ENCODE results near the gene RNF166. TPM values are rescaled to one million over a fixed set of nuclear protein-coding genes. Genes with fewer than 3 reads are reported as not detected.
A peak's percentile ranks its signal among the peaks of the same experiment; 100 is the strongest.

RNF166 gene
- total and polyA plus RNA-seq, 2 of the 13 experiments (the other 11 are each of a cell fraction or from before 2014, with no cell fraction given) = 21.4 to 23.0 TPM

DNA sequence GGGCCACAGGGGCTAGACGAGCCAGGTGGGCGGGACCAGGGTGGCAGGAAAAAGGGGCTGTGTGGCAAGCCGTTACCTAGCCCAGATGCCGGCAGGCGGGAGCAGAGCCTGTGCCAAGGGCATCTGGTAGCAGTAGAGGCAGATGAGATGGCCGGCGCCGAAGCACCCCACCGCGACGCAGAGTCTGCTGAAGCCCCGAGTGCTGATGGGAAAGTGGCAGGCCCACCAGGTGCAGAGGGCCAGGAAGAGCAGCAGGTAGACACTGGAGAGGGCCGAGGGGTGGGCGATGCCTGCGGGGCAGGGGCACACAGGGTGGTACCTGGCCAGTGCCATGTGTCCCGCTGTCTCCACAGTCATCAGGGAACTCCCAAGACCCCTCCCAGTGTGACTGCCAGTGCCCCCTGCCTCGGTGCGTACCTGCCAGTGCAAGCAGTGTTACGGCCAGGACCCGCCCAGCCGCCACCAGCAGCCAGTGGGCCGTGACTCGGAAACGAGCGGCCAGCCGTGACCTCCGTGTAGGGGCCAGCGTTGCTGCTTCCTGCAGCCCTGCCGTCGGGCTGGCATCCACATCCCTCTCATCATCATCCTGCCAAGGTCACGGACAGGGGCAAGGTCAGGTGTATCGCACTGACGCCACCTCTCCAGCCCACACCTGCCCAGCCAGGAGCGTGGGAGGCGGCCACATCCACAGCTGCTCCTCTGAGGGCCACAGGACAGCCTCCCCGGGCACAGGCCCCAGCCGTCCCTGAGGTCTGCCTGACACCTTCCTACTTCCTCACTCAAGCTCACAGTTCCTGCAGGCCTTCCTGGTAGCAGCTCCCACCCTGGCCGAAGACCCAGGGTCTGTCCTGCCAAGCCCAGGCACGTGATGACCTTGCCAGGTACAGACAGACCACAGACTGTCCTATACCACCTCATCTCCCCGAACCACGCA, 32.2 kb upstream of the RNF166 start (continued):
- TF ChIP-seq ZSCAN9 (CRISPR knock-in tag; IDR thresholded peaks at IDR 0.05; ENCODE audit: borderline replicate concordance) = no peak
- no peak for TF ChIP-seq RFX3 (CRISPR knock-in tag; IDR thresholded peaks at IDR 0.05)
- no peak for TF ChIP-seq HOXA7 (CRISPR knock-in tag; IDR thresholded peaks at IDR 0.05)
- no peak for TF ChIP-seq ZNF232 (CRISPR knock-in tag; IDR thresholded peaks at IDR 0.05; ENCODE audit: borderline replicate concordance)

DNA sequence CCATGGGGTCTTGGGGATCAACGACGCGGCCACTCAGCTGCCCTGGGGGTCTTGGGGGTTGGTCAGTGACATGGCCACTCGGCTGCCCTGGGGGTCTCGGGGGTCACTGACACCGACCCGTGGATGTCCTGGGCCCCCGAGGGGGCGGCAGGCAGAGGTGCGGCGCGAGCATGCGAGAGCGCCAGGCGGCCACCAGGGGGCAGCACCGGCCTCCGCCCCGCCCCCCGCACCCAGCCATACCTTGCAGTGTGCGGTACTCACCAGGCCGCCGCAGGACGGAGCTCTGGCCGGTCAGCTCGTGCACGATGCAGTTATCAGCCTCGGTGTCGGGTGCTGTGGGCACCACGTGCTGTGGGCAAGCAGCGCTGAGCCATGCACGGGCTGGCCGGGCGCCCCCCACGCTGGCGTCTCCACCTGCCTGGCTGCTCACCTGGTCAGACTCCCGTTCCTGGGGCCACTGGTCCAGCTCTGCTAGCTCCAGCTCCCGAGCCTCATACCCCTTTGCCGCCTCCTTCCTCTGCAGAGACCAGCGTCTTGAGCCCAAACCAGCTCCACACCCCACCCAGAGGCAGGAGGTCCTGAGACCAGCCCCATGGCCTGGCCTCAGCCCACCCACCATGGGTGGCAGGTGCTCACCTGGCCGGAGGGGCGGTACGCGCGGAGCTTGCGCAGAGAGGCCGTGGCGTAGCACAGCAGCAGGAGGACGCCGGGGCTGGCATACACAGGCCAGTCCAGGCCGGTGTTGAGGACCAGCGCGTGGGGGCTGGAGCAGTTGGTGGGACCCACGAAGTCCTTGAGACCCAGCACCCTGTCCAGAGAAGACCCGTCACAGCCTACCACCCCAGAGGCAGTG, 31.3 kb upstream of the RNF166 start:
- H3K4me2 ChIP-seq (ENCODE audit: low read depth, low read length) = no peak overlapping the region
- no peak overlapping the region for H2AFZ ChIP-seq (ENCODE audit: low read length)
- WGBS (ENCODE audit: low lambda C conversion rate) = 68% methylated on average over 28 of the region's 54 CpGs
- H3K4me1 ChIP-seq (ENCODE audit: insufficient read depth, low read length) = no peaks in the 10 kb centered on the region
- peaks cover 39 to 62% of the 10 kb centered on the region in 2 experiments; a peak in 4 of 5 replicates for H3K36me3 ChIP-seq (replicated peaks in 1 of 2; ENCODE audit: control insufficient read depth in 1 of 2, insufficient read depth in 2 of 2, low read length in 2 of 2)
- DNase-seq (ENCODE audit: low spot score) = peak; percentile 55
- H3K79me2 ChIP-seq (ENCODE audit: insufficient read depth, low read length) = no peaks in the 10 kb centered on the region
- BruUV-seq (replicated peaks) = TSS peak; percentile 54
- H3K27me3 ChIP-seq (ENCODE audit: control insufficient read depth in 1 of 2, insufficient read depth in 2 of 2, low read length in 2 of 2) = no peaks in the 10 kb centered on the region
- ChIA-PET CTCF (ENCODE audit: low intra/inter-chr PET ratio, low total read pairs) (interaction anchor here (1.1 to 2.2 kb wide), 4 partner anchors 48 to 430 kb away, joined by 3 to 8 read pairs (median 4); partner anchors contain the start of gene PIEZO1), POLR2A (interaction anchor here (0.6 to 1.0 kb wide), 5 partner anchors 22 to 433 kb away, joined by 3 to 4 read pairs (median 3); partner anchors contain the start of genes CDH15 and ZC3H18)
- ATAC-seq = peak; percentile 84
- no peaks in the 10 kb centered on the region; the same call in 1 of the 2 replicates for H4K20me1 ChIP-seq (ENCODE audit: insufficient read depth, low read length)
- no peak overlapping the region for H3K9ac ChIP-seq (ENCODE audit: insufficient read depth, low read depth, low read length)
- no peaks in the 10 kb centered on the region for H3K9me3 ChIP-seq (ENCODE audit: low read length)
- H3K4me3 ChIP-seq (replicated peaks in 1 of 3; ENCODE audit: insufficient read depth in 1 of 3, low read depth in 2 of 3, low read length in 3 of 3) = no peak overlapping the region
- in situ Hi-C loops (cut with HindIII; ENCODE audit: extremely low pct_ligation_motif_present, low pct_unique_long_range_greater_than_20kb) (no loop called here), intact Hi-C loops (cut with micrococcal nuclease; ENCODE audit: unreplicated experiment) (no loop called here)
- FAIRE-seq = peak; percentile 18
- H3K27ac ChIP-seq (ENCODE audit: extremely low read length, insufficient read depth, low read length) = no peak overlapping the region
- TF ChIP-seq ZNF333 (CRISPR knock-in tag; IDR thresholded peaks at IDR 0.05; ENCODE audit: borderline replicate concordance) (no peak), KLF16 (CRISPR knock-in tag; IDR thresholded peaks at IDR 0.05) (peak in 1 of 2 experiments; percentile 72; a peak in 1 of 4 replicates), SAFB2 (CRISPR knock-in tag; IDR thresholded peaks at IDR 0.05; ENCODE audit: borderline replicate concordance, low read depth) (peak; percentile 83; the same call in 1 of the 2 replicates), AKAP8 (CRISPR knock-in tag; IDR thresholded peaks at IDR 0.05) (peak; percentile 94), ZNF205 (CRISPR knock-in tag; IDR thresholded peaks at IDR 0.05) (peak; percentile 45; the same call in 1 of the 2 replicates), RBFOX2 (IDR thresholded peaks at IDR 0.05; ENCODE audit: low read depth, low read length) (no peak), ZNF788 (CRISPR knock-in tag; IDR thresholded peaks at IDR 0.05; ENCODE audit: borderline replicate concordance) (peak; percentile 67; the same call in 1 of the 2 replicates), AGO2 (optimal IDR thresholded peaks at IDR 0.05; ENCODE audit: low read depth, low read length) (peak; percentile 55), ZSCAN12 (CRISPR knock-in tag; IDR thresholded peaks at IDR 0.05) (no peak), RXRA (CRISPR knock-in tag; IDR thresholded peaks at IDR 0.05) (peak; percentile 68; the same call in 1 of the 2 replicates), MAFG (CRISPR knock-in tag; IDR thresholded peaks at IDR 0.05) (no peak), SALL1 (CRISPR knock-in tag; IDR thresholded peaks at IDR 0.05) (peak; percentile 60)
- TF ChIP-seq, protein P1, sequence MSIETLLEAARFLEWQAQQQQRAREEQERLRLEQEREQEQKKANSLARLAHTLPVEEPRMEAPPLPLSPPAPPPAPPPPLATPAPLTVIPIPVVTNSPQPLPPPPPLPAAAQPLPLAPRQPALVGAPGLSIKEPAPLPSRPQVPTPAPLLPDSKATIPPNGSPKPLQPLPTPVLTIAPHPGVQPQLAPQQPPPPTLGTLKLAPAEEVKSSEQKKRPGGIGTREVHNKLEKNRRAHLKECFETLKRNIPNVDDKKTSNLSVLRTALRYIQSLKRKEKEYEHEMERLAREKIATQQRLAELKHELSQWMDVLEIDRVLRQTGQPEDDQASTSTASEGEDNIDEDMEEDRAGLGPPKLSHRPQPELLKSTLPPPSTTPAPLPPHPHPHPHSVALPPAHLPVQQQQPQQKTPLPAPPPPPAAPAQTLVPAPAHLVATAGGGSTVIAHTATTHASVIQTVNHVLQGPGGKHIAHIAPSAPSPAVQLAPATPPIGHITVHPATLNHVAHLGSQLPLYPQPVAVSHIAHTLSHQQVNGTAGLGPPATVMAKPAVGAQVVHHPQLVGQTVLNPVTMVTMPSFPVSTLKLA (IDR thresholded peaks at IDR 0.05) = peak; percentile 8; the same call in 1 of the 2 replicates
- TF ChIP-seq, protein P2, sequence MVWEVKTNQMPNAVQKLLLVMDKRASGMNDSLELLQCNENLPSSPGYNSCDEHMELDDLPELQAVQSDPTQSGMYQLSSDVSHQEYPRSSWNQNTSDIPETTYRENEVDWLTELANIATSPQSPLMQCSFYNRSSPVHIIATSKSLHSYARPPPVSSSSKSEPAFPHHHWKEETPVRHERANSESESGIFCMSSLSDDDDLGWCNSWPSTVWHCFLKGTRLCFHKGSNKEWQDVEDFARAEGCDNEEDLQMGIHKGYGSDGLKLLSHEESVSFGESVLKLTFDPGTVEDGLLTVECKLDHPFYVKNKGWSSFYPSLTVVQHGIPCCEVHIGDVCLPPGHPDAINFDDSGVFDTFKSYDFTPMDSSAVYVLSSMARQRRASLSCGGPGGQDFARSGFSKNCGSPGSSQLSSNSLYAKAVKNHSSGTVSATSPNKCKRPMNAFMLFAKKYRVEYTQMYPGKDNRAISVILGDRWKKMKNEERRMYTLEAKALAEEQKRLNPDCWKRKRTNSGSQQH (CRISPR knock-in tag; IDR thresholded peaks at IDR 0.05; ENCODE audit: low read depth) = no peak
